ENCODE results near the gene DOC2B.

DNA sequence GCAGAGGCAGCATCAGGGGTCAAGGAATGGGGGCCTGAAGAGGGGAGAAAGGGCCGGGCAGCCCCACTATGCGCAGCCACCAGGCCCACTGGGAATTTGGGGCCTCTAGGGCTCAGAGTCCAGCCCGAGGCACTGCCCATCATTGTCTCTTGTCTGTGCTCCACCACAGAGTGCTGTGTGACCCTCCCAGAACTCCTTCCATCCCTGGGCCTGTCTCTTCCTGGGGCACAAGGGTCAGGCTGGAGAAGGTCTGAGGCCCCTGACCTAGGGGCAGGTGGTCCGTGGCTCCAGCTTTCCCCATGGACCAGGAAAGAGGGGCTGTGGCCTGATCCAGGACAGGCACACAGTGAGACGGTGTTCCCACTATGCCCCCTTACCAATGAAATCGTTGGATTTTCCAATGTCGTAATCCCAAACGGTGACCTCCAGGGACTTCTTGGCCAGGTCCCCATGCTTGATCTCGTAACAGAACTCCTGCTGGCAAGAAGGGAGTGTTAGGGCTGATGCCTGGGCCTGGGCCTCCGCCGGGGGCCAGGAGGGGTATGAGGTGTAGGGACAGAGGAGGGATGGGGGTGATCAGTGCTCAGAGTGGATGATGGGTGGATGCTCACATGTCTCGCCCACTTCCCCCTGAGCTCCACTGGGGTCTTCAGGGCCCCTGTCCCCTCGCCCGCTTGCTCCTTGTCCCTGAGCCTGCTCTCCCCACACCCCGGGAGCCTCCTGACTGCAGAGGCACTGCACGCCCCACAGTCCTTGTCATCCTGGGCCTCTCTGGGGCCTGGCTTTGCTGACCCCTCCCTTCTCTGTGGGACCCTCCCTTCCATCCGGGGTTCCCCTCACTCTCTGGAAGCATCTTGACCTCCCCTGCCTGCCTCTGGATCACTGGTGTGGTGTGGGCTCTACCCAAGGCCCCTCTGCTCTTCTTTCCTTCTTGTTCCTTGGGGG, 33.4 kb downstream of the DOC2B start:
- TF ChIP-seq CTCF (IDR thresholded peaks at IDR 0.05) (no peak), POLR2A (IDR thresholded peaks at IDR 0.05) (no peak)

All from heart left ventricle (tissue), 13 donors.